Measurements from ENCODE around the gene ARHGEF3.

- no peak for TF ChIP-seq POLR2A (IDR thresholded peaks at IDR 0.05)
- TF ChIP-seq CTCF (IDR thresholded peaks at IDR 0.05 in 4 of 5, conservative IDR thresholded peaks at IDR 0.05 in 1 of 5): no peak
These were observed 1.5 kb downstream of the ARHGEF3 start for GRCh38 chr3:56800130-56800831.
